K562 (cell line): ENCODE measurements around the gene TRAF7. TPM values are rescaled to one million over a fixed set of nuclear protein-coding genes. Genes with fewer than 3 reads are reported as not detected.

ENCODE experiments used
- ATAC-seq: fragments of 200-7000 bp; cut with Tn5 transposase; 3 replicates; pipeline ENCODE4 v1.9.1; 2020; ENCODE audit warnings: moderate library complexity
- BruUV-seq: library from RNA; stranded (reverse); fragments of 400-500 nt; replicated peaks from 2 replicates; lab custom pipeline; 2021; lab: Mats Ljungman, UMichigan
- CTCF ChIA-PET: fragments of 300-600 bp; formaldehyde crosslinking; extraction: SDS; loops from one replicate; lab custom pipeline; 2021; ENCODE audit warnings: low intra/inter-chr PET ratio; lab: Yijun Ruan, JAX
- POLR2A ChIA-PET: fragments of 300-600, 350-650 bp; sonication (Branson Sonifier 250); formaldehyde crosslinking; extraction: SDS; loops from one replicate; lab custom pipeline; 2021; ENCODE audit warnings: antibody characterized with exemption, inconsistent platforms; lab: Yijun Ruan, JAX
- DNase-seq, 4 experiments: peaks; one replicate each; pipeline versions ENCODE4 v3.0.0 to v3.0.0-alpha.2; 2011 to 2018; ENCODE audit warnings: low spot score in 3 of 4, mixed read lengths in 3 of 4; ENCODE audit errors: extremely low read depth in 1 of 4
- FAIRE-seq: peaks from 2 replicates; lab custom pipeline; 2011; peaks lifted over from hg19 to GRCh38; lab: Jason Lieb, UNC
- H2AFZ ChIP-seq: 2 replicates; pipeline ENCODE4 v1.6.0; 2011; ENCODE audit warnings: low read depth, low read length, control low read depth, inconsistent platforms
- H3K27ac ChIP-seq: fragments of 200-600 bp; 3 replicates; pipeline ENCODE4 v1.8.0; 2011; ENCODE audit warnings: low read depth, mild to moderate bottlenecking, control low read depth, inconsistent platforms, low read length, moderate library complexity, mixed read lengths; ENCODE audit errors: extremely low read depth
- H3K27me3 ChIP-seq, 2 experiments: fragments of 300-600 bp in 1 of 2; 2 replicates in 1 of 2; 3 replicates in 1 of 2; pipeline versions ENCODE4 v1.6.0 to v1.8.0; 2011; ENCODE audit warnings: inconsistent platforms in 2 of 2, low read length in 2 of 2, mild to moderate bottlenecking in 1 of 2, mixed read lengths in 1 of 2, moderate library complexity in 1 of 2; ENCODE audit not compliant: control insufficient read depth in 2 of 2, insufficient read depth in 2 of 2
- H3K36me3 ChIP-seq: fragments of 300-600 bp; 3 replicates; pipeline ENCODE4 v1.8.0; 2011; ENCODE audit warnings: mild to moderate bottlenecking, low read length, inconsistent platforms; ENCODE audit not compliant: control insufficient read depth, insufficient read depth
- H3K4me1 ChIP-seq, 2 experiments: fragments of 200-600 bp in 1 of 2; replicated peaks in 1 of 2; 2 replicates in 1 of 2; 3 replicates in 1 of 2; pipeline versions ENCODE4 v1.5.1 to v1.8.0; 2011; ENCODE audit warnings: inconsistent platforms in 2 of 2, low read length in 2 of 2, mild to moderate bottlenecking in 1 of 2, mixed read lengths in 1 of 2, moderate library complexity in 1 of 2; ENCODE audit not compliant: control insufficient read depth in 2 of 2, insufficient read depth in 2 of 2
- H3K4me2 ChIP-seq: 2 replicates; pipeline ENCODE4 v1.6.1; 2011; ENCODE audit warnings: low read length, control low read depth, inconsistent platforms, mixed read lengths; ENCODE audit not compliant: insufficient read depth
- H3K4me3 ChIP-seq: fragments of 200-600 bp; sonication (generic), shearing (Covaris generic); 2 replicates; pipeline ENCODE4 v1.5.1; 2016; ENCODE audit warnings: control low read depth, inconsistent platforms
- H3K79me2 ChIP-seq: fragments of 200-600 bp; 3 replicates; pipeline ENCODE4 v1.8.0; 2011; ENCODE audit warnings: low read length, inconsistent platforms; ENCODE audit not compliant: control insufficient read depth, insufficient read depth
- H3K9ac ChIP-seq, 2 experiments: 2 replicates each; pipeline versions ENCODE4 v1.6.0 to v1.6.1; 2011; ENCODE audit warnings: low read depth in 2 of 2, low read length in 2 of 2, control low read depth in 1 of 2, inconsistent platforms in 1 of 2, mild to moderate bottlenecking in 1 of 2, mixed read lengths in 1 of 2; ENCODE audit not compliant: insufficient read depth in 1 of 2
- H3K9me1 ChIP-seq: one replicate; pipeline ENCODE4 v1.6.0; 2011; ENCODE audit warnings: inconsistent platforms, mild to moderate bottlenecking, low read length, moderate library complexity; ENCODE audit not compliant: control insufficient read depth, insufficient read depth
- H3K9me3 ChIP-seq: replicated peaks from 2 replicates; pipeline ENCODE4 v1.5.1; 2011; ENCODE audit warnings: low read depth, low read length, inconsistent platforms; ENCODE audit not compliant: control insufficient read depth, insufficient read depth
- H4K20me1 ChIP-seq: replicated peaks from 2 replicates; pipeline ENCODE4 v1.6.1; 2011; ENCODE audit warnings: low read length, inconsistent platforms, mixed read lengths; ENCODE audit not compliant: control insufficient read depth, insufficient read depth
- CBX5 ChIP-seq: IDR thresholded peaks from 2 replicates; pipeline ENCODE4 v1.6.1; 2014; ENCODE audit warnings: low read depth, borderline replicate concordance
- GATAD2A ChIP-seq: fragments of 450-650 bp; IDR thresholded peaks from 2 replicates; pipeline ENCODE4 v1.6.1; 2017
- HSF4 ChIP-seq: fragments of 250-450 bp; sonication (Bioruptor Pico); IDR thresholded peaks from 2 replicates; pipeline ENCODE4 v2.1.2; 2022; ENCODE audit warnings: mild to moderate bottlenecking, moderate library complexity, borderline replicate concordance
- NCOA6 ChIP-seq: fragments of 450-650 bp; IDR thresholded peaks from 2 replicates; pipeline ENCODE4 v1.6.1; 2017; ENCODE audit warnings: mild to moderate bottlenecking
- STAT5B ChIP-seq: fragments of 250-450 bp; sonication (Bioruptor Pico); IDR thresholded peaks from 2 replicates; pipeline ENCODE4 v1.8.0; 2021; ENCODE audit warnings: mild to moderate bottlenecking, inconsistent platforms
- ZBTB12 ChIP-seq: fragments of 250-450 bp; sonication (Bioruptor Pico); IDR thresholded peaks from 2 replicates; pipeline ENCODE4 v1.4.0; 2020
- ZKSCAN1 ChIP-seq: fragments of 150-350 bp; IDR thresholded peaks from 2 replicates; pipeline ENCODE4 v1.6.1; 2016; ENCODE audit warnings: low read depth, low read length
- ZNF232 ChIP-seq: sonication (generic); formaldehyde crosslinking; IDR thresholded peaks from 2 replicates; pipeline ENCODE4 v1.8.0; 2022; ENCODE audit warnings: mild to moderate bottlenecking, missing genetic modification reagents
- ZNF318 ChIP-seq, 2 experiments: fragments of 450-650 bp; IDR thresholded peaks; 2 replicates each; pipeline ENCODE4 v1.6.1; 2016; ENCODE audit warnings: mild to moderate bottlenecking in 2 of 2, borderline replicate concordance in 1 of 2, low read depth in 1 of 2, moderate library complexity in 1 of 2
- ZNF354B ChIP-seq: fragments of 250-450 bp; sonication (Bioruptor Pico); IDR thresholded peaks from 2 replicates; pipeline ENCODE4 v1.4.0; 2020
- whole genome bisulfite sequencing: fragments of 100-300 bp; shearing (Covaris generic); methylation state at CpG from one replicate; pipeline ENCODE4 v1.1.6; 2016; ENCODE audit warnings: low coverage, mixed read lengths; ENCODE audit not compliant: insufficient coverage; ENCODE audit errors: missing lambda C conversion rate; 5-methylcytosine and 5-hydroxymethylcytosine counted together
- in situ Hi-C: fragments of 300-500 bp; cut with MboI; formaldehyde crosslinking; loops from 4 replicates; pipeline ENCODE4 v1.15.0; 2018; ENCODE audit warnings: inconsistent platforms, mixed read lengths
- intact Hi-C: fragments of 100-400 bp; cut with micrococcal nuclease; formaldehyde crosslinking; loops from 2 replicates; pipeline ENCODE4 v1.14.2; 2022
- polyA plus RNA-seq, 8 experiments: library from polyadenylated mRNA; depleted of rRNA in 4 of 8; stranded (reverse) in 5 of 8; unstranded in 3 of 8; fragments of >200 nt; fragmentation: Nextera tagmentation in 2 of 8; fragmentation: Illumina TruSeq in 1 of 8; extraction: Ambion mirVana in 2 of 8; extraction: Trizol in 1 of 8; gene quantifications; 2 replicates each; pipeline versions ENCODE4 v1.2.1 to v1.2.3, GENCODE V29; 2011 to 2014; ENCODE audit warnings: inconsistent platforms in 1 of 8, missing spikeins in 1 of 8
- total RNA-seq, 7 experiments: library from RNA; depleted of rRNA in 6 of 7; stranded (reverse); fragments of >200 nt in 6 of 7; fragmentation: Illumina TruSeq in 2 of 7; extraction: Trizol in 2 of 7; gene quantifications; 2 replicates each; pipeline versions ENCODE4 v1.2.1 to v1.2.3, GENCODE V29; 2011 to 2021; ENCODE audit warnings: low replicate concordance in 1 of 7

Gene TRAF7
- total and polyA plus RNA-seq, 9 of the 15 experiments (the other 6 are each of a cell fraction or from before 2014, with no cell fraction given): 1.1 to 113 (median 41.6) TPM

GRCh38 chr16:2167068-2167638 is 11.6 kb downstream of the TRAF7 start:
- H3K4me2 ChIP-seq: no peak overlapping the region
- H3K79me2 ChIP-seq: peaks cover 27% of the 10 kb centered on the region
- TF ChIP-seq HSF4 (CRISPR knock-in tag) (no peak), ZNF232 (no peak), NCOA6 (no peak), STAT5B (CRISPR knock-in tag) (no peak), ZKSCAN1 (no peak), CBX5 (no peak), ZBTB12 (CRISPR knock-in tag) (no peak), ZNF354B (CRISPR knock-in tag) (no peak), ZNF318 (IDR thresholded peaks at IDR 0.05; ENCODE audit: borderline replicate concordance in 1 of 2, low read depth in 1 of 2) (no peak), GATAD2A (no peak)
- TF ChIP-seq, all 486 proteins: peak for 0
- Histone ChIP-seq H3K9me3 (peaks cover 3% of the 10 kb centered on the region; the same call in 1 of the 2 replicates), H4K20me1 (no peaks in the 10 kb centered on the region), H3K9me1 (no peaks in the 10 kb centered on the region), H3K36me3 (peaks cover 67% of the 10 kb centered on the region), H3K27me3 (no peaks in the 10 kb centered on the region), H3K27ac (no peak overlapping the region), H3K4me1 (peaks cover 0 to 47% of the 10 kb centered on the region in 2 experiments; a peak in 2 of 5 replicates), H3K4me3 (no peak overlapping the region), H3K9ac (no peak overlapping the region), H2AFZ (no peak overlapping the region)
- ChIA-PET CTCF (no interaction called here), POLR2A (interaction anchor here (0.6 to 4.8 kb wide), 3 partner anchors 11 to 28 kb away, joined by 4 to 46 read pairs (median 7); partner anchors contain the start of gene TRAF7)
- FAIRE-seq (no peak), ATAC-seq (no peak), DNase-seq (no peak)
- intact Hi-C loops: no loop called here
- 91% methylated on average over 17 of the region's 18 CpGs for WGBS
- no TSS peak for BruUV-seq
- in situ Hi-C loops: no loop called here
